Loucy (cell line): ENCODE results near the gene MMP7.

Source experiments
- H2AFZ ChIP-seq: fragments of 200-600 bp; sonication (generic); 2 replicates; pipeline ENCODE4 v1.6.0; 2016; ENCODE audit warnings: antibody characterized with exemption, mild to moderate bottlenecking, low read length, moderate library complexity
- H3F3A ChIP-seq: fragments of 200-600 bp; 2 replicates; pipeline ENCODE4 v1.6.0; 2016; ENCODE audit warnings: antibody characterized with exemption, low read depth, mild to moderate bottlenecking
- H3K27me3 ChIP-seq: fragments of 200-600 bp; sonication (generic); 2 replicates; pipeline ENCODE4 v1.6.1; 2014; ENCODE audit warnings: low read length, mild to moderate bottlenecking; ENCODE audit not compliant: insufficient read depth, poor library complexity, severe bottlenecking
- H3K36me3 ChIP-seq: fragments of 200-600 bp; sonication (generic); 2 replicates; pipeline ENCODE4 v1.6.1; 2016; ENCODE audit warnings: low read length; ENCODE audit not compliant: insufficient read depth
- H3K4me1 ChIP-seq: fragments of 200-600 bp; sonication (generic); 2 replicates; pipeline ENCODE4 v1.5.1; 2014; ENCODE audit warnings: low read length, mild to moderate bottlenecking; ENCODE audit not compliant: insufficient read depth, poor library complexity, severe bottlenecking
- H3K4me2 ChIP-seq: fragments of 200-600 bp; sonication (generic); 2 replicates; pipeline ENCODE4 v1.6.0; 2014; ENCODE audit warnings: antibody characterized with exemption, low read length, low read depth, mild to moderate bottlenecking; ENCODE audit not compliant: poor library complexity, severe bottlenecking
- H3K4me3 ChIP-seq: fragments of 200-600 bp; sonication (generic); 2 replicates; pipeline ENCODE4 v1.5.1; 2014; ENCODE audit warnings: low read length, mild to moderate bottlenecking, mixed read lengths; ENCODE audit not compliant: poor library complexity, severe bottlenecking
- H3K79me2 ChIP-seq: fragments of 200-600 bp; sonication (generic); 2 replicates; pipeline ENCODE4 v1.6.1; 2014; ENCODE audit warnings: low read length; ENCODE audit not compliant: insufficient read depth
- H3K9ac ChIP-seq: fragments of 200-600 bp; sonication (generic); 2 replicates; pipeline ENCODE4 v1.6.0; 2014; ENCODE audit warnings: mild to moderate bottlenecking, low read depth, low read length, moderate library complexity; ENCODE audit not compliant: poor library complexity, severe bottlenecking
- H3K9me2 ChIP-seq: fragments of 200-600 bp; sonication (generic); replicated peaks from 2 replicates; pipeline ENCODE4 v1.6.1; 2016; ENCODE audit warnings: low read depth, low read length, mixed read lengths
- H3K9me3 ChIP-seq: fragments of 200-600 bp; sonication (generic); 2 replicates; pipeline ENCODE4 v1.6.1; 2014; ENCODE audit warnings: mild to moderate bottlenecking, antibody characterized with exemption, low read length, low read depth; ENCODE audit not compliant: insufficient read depth
- H4K20me1 ChIP-seq: fragments of 200-600 bp; sonication (generic); 2 replicates; pipeline ENCODE4 v1.6.0; 2014; ENCODE audit warnings: antibody characterized with exemption, low read length, mild to moderate bottlenecking; ENCODE audit not compliant: insufficient read depth, poor library complexity, severe bottlenecking
- CTCF ChIP-seq: fragments of 200-600 bp; sonication (generic); conservative IDR thresholded peaks from 2 replicates; pipeline ENCODE4 v1.5.1; 2014; ENCODE audit warnings: mild to moderate bottlenecking, antibody characterized with exemption, low read length
- EZH2phosphoT487 ChIP-seq: fragments of 200-600 bp; IDR thresholded peaks from 2 replicates; pipeline ENCODE4 v1.6.1; 2018; ENCODE audit warnings: antibody characterized with exemption, mild to moderate bottlenecking, moderate library complexity, borderline replicate concordance

MMP7 gene

GRCh38 chr11:102479733-102480132 lies 50.8 kb downstream of the MMP7 start:
- H3K27me3 ChIP-seq: no peaks in the 10 kb centered on the region
- peaks cover 45% of the 10 kb centered on the region for H3K4me1 ChIP-seq
- no peaks in the 10 kb centered on the region for H3F3A ChIP-seq
- no peaks in the 10 kb centered on the region for H3K9me3 ChIP-seq
- TF ChIP-seq CTCF (no peak), EZH2phosphoT487 (no peak)
- H4K20me1 ChIP-seq: no peaks in the 10 kb centered on the region
- no peak overlapping the region for H3K4me2 ChIP-seq
- H3K9me2 ChIP-seq: no peaks in the 10 kb centered on the region
- peak overlapping the region; percentile 32; the same call in 1 of the 2 replicates for H2AFZ ChIP-seq
- H3K79me2 ChIP-seq: no peaks in the 10 kb centered on the region
- H3K36me3 ChIP-seq: no peaks in the 10 kb centered on the region
- H3K9ac ChIP-seq: no peak overlapping the region
- H3K4me3 ChIP-seq: no peak overlapping the region

- no peak for TF ChIP-seq CTCF
- TF ChIP-seq EZH2phosphoT487: no peak
- no peaks in the 10 kb centered on the region for H3K36me3 ChIP-seq
- no peaks in the 10 kb centered on the region for H3K27me3 ChIP-seq
- no peaks in the 10 kb centered on the region for H4K20me1 ChIP-seq
- H3F3A ChIP-seq: no peaks in the 10 kb centered on the region
- no peaks in the 10 kb centered on the region for H3K79me2 ChIP-seq
- H3K9me2 ChIP-seq: no peaks in the 10 kb centered on the region
- peaks cover 54% of the 10 kb centered on the region for H3K4me1 ChIP-seq
- peak overlapping the region; percentile 66 for H2AFZ ChIP-seq
- peak overlapping the region; percentile 25 for H3K9ac ChIP-seq
- H3K9me3 ChIP-seq: no peaks in the 10 kb centered on the region
- peak overlapping the region; percentile 3 for H3K4me2 ChIP-seq
- no peak overlapping the region for H3K4me3 ChIP-seq
Observed at GRCh38 chr11:102478673-102479299, 51.8 kb downstream of the MMP7 start.

GRCh38 chr11:102476812-102477211 lies 53.7 kb downstream of the MMP7 start:
- Histone ChIP-seq H3K4me1 (peaks cover 68% of the 10 kb centered on the region), H3K9me2 (no peaks in the 10 kb centered on the region), H3K36me3 (no peaks in the 10 kb centered on the region), H2AFZ (peak overlapping the region; percentile 13), H3K27me3 (no peaks in the 10 kb centered on the region), H3F3A (no peaks in the 10 kb centered on the region), H3K9me3 (no peaks in the 10 kb centered on the region), H4K20me1 (no peaks in the 10 kb centered on the region), H3K9ac (peak overlapping the region; percentile 62), H3K4me2 (peak overlapping the region; percentile 71), H3K79me2 (no peaks in the 10 kb centered on the region), H3K4me3 (peak overlapping the region; percentile 58)
- no peak for TF ChIP-seq CTCF
- no peak for TF ChIP-seq EZH2phosphoT487
